Lower lobe of right lung (tissue), 2 donors: ENCODE results near the gene C12orf50. TPM values are rescaled to one million over a fixed set of nuclear protein-coding genes. Genes with fewer than 3 reads are reported as not detected.

Experiments used
- ATAC-seq, 2 donors: fragments of 200-7000 bp; cut with Tn5 transposase; one replicate each; pipeline ENCODE4 v1.9.1; 2020 to 2022; ENCODE audit warnings: mild to moderate bottlenecking in 2 of 2, moderate library complexity in 2 of 2
- DNase-seq: peaks from one replicate; pipeline ENCODE4 v3.0.0-alpha.2; 2020
- H3K27ac ChIP-seq: fragments of 200-600 bp; one replicate; pipeline ENCODE4 v1.8.0; 2022
- H3K27me3 ChIP-seq: fragments of 200-600 bp; one replicate; pipeline ENCODE4 v1.8.0; 2022; ENCODE audit warnings: low read depth
- H3K36me3 ChIP-seq: fragments of 200-600 bp; one replicate; pipeline ENCODE4 v1.8.0; 2022; ENCODE audit warnings: mild to moderate bottlenecking
- H3K4me1 ChIP-seq: fragments of 200-600 bp; one replicate; pipeline ENCODE4 v1.8.0; 2022
- H3K4me3 ChIP-seq: fragments of 200-600 bp; one replicate; pipeline ENCODE4 v1.8.0; 2022; ENCODE audit warnings: mild to moderate bottlenecking
- H3K9me3 ChIP-seq: fragments of 200-600 bp; one replicate; pipeline ENCODE4 v1.8.0; 2022
- CTCF ChIP-seq: fragments of 200-600 bp; IDR thresholded peaks from one replicate; pipeline ENCODE4 v1.8.0; 2022; ENCODE audit warnings: antibody characterized with exemption, mild to moderate bottlenecking
- intact Hi-C: fragments of 100-400 bp; cut with DNase I; formaldehyde crosslinking; loops from one replicate; pipeline ENCODE4 v1.11.0; 2022
- total RNA-seq: library from RNA; stranded (reverse); fragmentation: NEBNext Ultra II Directional; extraction: Animal tissue kit (Norgen Biotek cat#: 25700); gene quantifications from one replicate; pipeline ENCODE4 v1.2.1, GENCODE V29; 2021
- donor health status: DM: no; HTN: yes; CAD: no; lungs with severe emphysema.

C12orf50 gene
- total RNA-seq, 1 donor from 2014 or later, result not detected

- Histone ChIP-seq H3K9me3 (no peaks in the 10 kb centered on the region), H3K36me3 (peaks cover 58% of the 10 kb centered on the region), H3K27ac (no peak overlapping the region), H3K4me1 (no peaks in the 10 kb centered on the region), H3K27me3 (no peaks in the 10 kb centered on the region), H3K4me3 (no peak overlapping the region)
- no peak for DNase-seq
- no peak for ATAC-seq
- TF ChIP-seq CTCF, result no peak
- intact Hi-C loops, result no loop called here
Observed at GRCh38 chr12:88057994-88058718, 29.0 kb upstream of the C12orf50 start.

- Histone ChIP-seq H3K4me1 (no peaks in the 10 kb centered on the region), H3K36me3 (peaks cover 55% of the 10 kb centered on the region), H3K27me3 (no peaks in the 10 kb centered on the region), H3K4me3 (no peak overlapping the region), H3K27ac (no peak overlapping the region), H3K9me3 (no peaks in the 10 kb centered on the region)
- no peak for ATAC-seq
- DNase-seq, result no peak
- TF ChIP-seq CTCF, result no peak
- intact Hi-C loops, result no loop called here
Observed at GRCh38 chr12:88056571-88056970, 27.4 kb upstream of the C12orf50 start.

GRCh38 chr12:88052686-88053085 lies 23.5 kb upstream of the C12orf50 start:
- H3K4me1 ChIP-seq, result no peaks in the 10 kb centered on the region
- intact Hi-C loops, result no loop called here
- TF ChIP-seq CTCF, result peak; percentile 17
- ATAC-seq, result peak; percentile 47 to 50
- no peaks in the 10 kb centered on the region for H3K9me3 ChIP-seq
- DNase-seq, result no peak
- H3K27ac ChIP-seq, result no peak overlapping the region
- no peak overlapping the region for H3K4me3 ChIP-seq
- no peaks in the 10 kb centered on the region for H3K27me3 ChIP-seq
- H3K36me3 ChIP-seq, result peaks cover 70% of the 10 kb centered on the region

- Histone ChIP-seq H3K27me3 (no peaks in the 10 kb centered on the region), H3K36me3 (peaks cover 58% of the 10 kb centered on the region), H3K4me1 (peaks cover 5% of the 10 kb centered on the region), H3K4me3 (no peak overlapping the region), H3K27ac (no peak overlapping the region), H3K9me3 (no peaks in the 10 kb centered on the region)
- no peak for DNase-seq
- intact Hi-C loops, result no loop called here
- no peak for ATAC-seq
- TF ChIP-seq CTCF, result no peak
Observed at GRCh38 chr12:88044035-88044434, 14.8 kb upstream of the C12orf50 start.

- Histone ChIP-seq H3K4me3 (no peak overlapping the region), H3K9me3 (no peaks in the 10 kb centered on the region), H3K27ac (no peak overlapping the region), H3K36me3 (no peaks in the 10 kb centered on the region), H3K27me3 (no peaks in the 10 kb centered on the region), H3K4me1 (peaks cover 20% of the 10 kb centered on the region)
- DNase-seq (no peak), ATAC-seq (no peak)
- no peak for TF ChIP-seq CTCF
- intact Hi-C loops, result no loop called here
Observed at GRCh38 chr12:88037770-88038169, 8.6 kb upstream of the C12orf50 start.
